ENCODE results near the gene NAP1L4. TPM values are rescaled to one million over a fixed set of nuclear protein-coding genes. Genes with fewer than 3 reads are reported as not detected.

Gene NAP1L4
- total and polyA plus RNA-seq, 2 of the 4 experiments (the other 2 are of a cell fraction): 71.5 to 80.7 TPM

GRCh38 chr11:2922655-2923054 lies 69.5 kb downstream of the NAP1L4 start:
- no CpG with 5 or more reads among the region's 3 CpGs for WGBS, 2 experiments (ENCODE audit: extremely low coverage in 2 of 2, insufficient read length in 1 of 2)
- Histone ChIP-seq H3K23ac (ENCODE audit: low read depth, low read length) (no peak overlapping the region), H2AK5ac (ENCODE audit: low read depth, low read length) (no peak overlapping the region), H4K91ac (ENCODE audit: insufficient read depth, low read depth, low read length) (no peak overlapping the region), H3K18ac (ENCODE audit: low read depth, low read length) (no peak overlapping the region), H2AFZ (replicated peaks; ENCODE audit: low read length, poor library complexity) (no peak overlapping the region), H2BK20ac (ENCODE audit: low read depth, low read length) (no peak overlapping the region), H3K4me1 (ENCODE audit: control insufficient read depth, insufficient read depth, low read length) (peaks cover 2% of the 10 kb centered on the region), H3K56ac (ENCODE audit: extremely low read depth, insufficient read depth, low read length) (no peak overlapping the region), H2BK5ac (ENCODE audit: low read depth, low read length, poor library complexity, severe bottlenecking) (no peak overlapping the region), H2AK9ac (replicated peaks; ENCODE audit: low read depth, low read length, poor library complexity) (no peak overlapping the region), H3K4me2 (ENCODE audit: low read depth, low read length) (no peak overlapping the region), H3K79me1 (ENCODE audit: low read depth in 1 of 2, low read length in 2 of 2) (peaks cover 3 to 22% of the 10 kb centered on the region in 2 experiments; a peak in 3 of 4 replicates), H4K5ac (ENCODE audit: low read depth, low read length) (no peak overlapping the region), H3K9ac (ENCODE audit: low read depth, low read length) (no peak overlapping the region), H3K36me3 (ENCODE audit: control insufficient read depth, insufficient read depth, low read length) (no peaks in the 10 kb centered on the region), H3K4me3 (ENCODE audit: insufficient read depth, low read depth, low read length) (no peak overlapping the region), H3K14ac (replicated peaks; ENCODE audit: low read depth, low read length) (no peak overlapping the region), H3K4ac (ENCODE audit: low read depth, low read length) (no peak overlapping the region), H3K27ac (ENCODE audit: insufficient read depth, low read length) (no peak overlapping the region), H2BK120ac (ENCODE audit: low read depth, low read length) (no peak overlapping the region), H2BK15ac (ENCODE audit: low read depth, low read length) (no peak overlapping the region), H3K9me3 (ENCODE audit: control insufficient read depth, insufficient read depth, low read length) (no peaks in the 10 kb centered on the region), H4K8ac (ENCODE audit: low read depth in 2 of 2, low read length in 2 of 2) (no peak overlapping the region), H3K9me1 (ENCODE audit: insufficient read depth, low read length) (peaks cover 12% of the 10 kb centered on the region), H4K20me1 (ENCODE audit: insufficient read depth, low read length) (peaks cover 13% of the 10 kb centered on the region), H3K27me3 (ENCODE audit: control insufficient read depth, insufficient read depth, low read length) (no peaks in the 10 kb centered on the region)
- no TSS peak for BruUV-seq (replicated peaks)
- dilution Hi-C loops (cut with HindIII; ENCODE audit: low sequenced_read_pairs, unreplicated experiment): no loop called here
- intact Hi-C loops (cut with micrococcal nuclease): no loop called here
- CTCF ChIA-PET: no interaction called here
- POLR2A ChIA-PET (ENCODE audit: unreplicated experiment): no interaction called here
- no peak for ATAC-seq (ENCODE audit: low read depth)
- DNase-seq: no peak
- TF ChIP-seq RCOR1 (IDR thresholded peaks at IDR 0.05; ENCODE audit: insufficient replicate concordance, low read length): no peak
- TF ChIP-seq BHLHE40 (IDR thresholded peaks at IDR 0.05; ENCODE audit: low read depth, low read length): no peak
- no peak for TF ChIP-seq RFX5 (IDR thresholded peaks at IDR 0.05; ENCODE audit: low read depth, low read length)
- TF ChIP-seq NFE2L2 (IDR thresholded peaks at IDR 0.05; ENCODE audit: low read depth, low read length): no peak
- TF ChIP-seq SMC3 (IDR thresholded peaks at IDR 0.05; ENCODE audit: low read depth, low read length): no peak
- no peak for TF ChIP-seq CHD1 (IDR thresholded peaks at IDR 0.05; ENCODE audit: low read depth, low read length)
- no peak for TF ChIP-seq FOS (IDR thresholded peaks at IDR 0.05; ENCODE audit: low read depth, low read length)
- no peak for TF ChIP-seq MAFK (IDR thresholded peaks at IDR 0.05; ENCODE audit: low read depth, low read length)
- no peak for TF ChIP-seq POLR2A (IDR thresholded peaks at IDR 0.05; ENCODE audit: low read depth, low read length)
- no peak for TF ChIP-seq USF2 (IDR thresholded peaks at IDR 0.05; ENCODE audit: low read depth, low read length)
- TF ChIP-seq MXI1 (IDR thresholded peaks at IDR 0.05; ENCODE audit: borderline replicate concordance, low read depth, low read length): no peak
- TF ChIP-seq ELK1 (IDR thresholded peaks at IDR 0.05; ENCODE audit: borderline replicate concordance, low read depth, low read length): no peak
- no peak for TF ChIP-seq RAD21 (IDR thresholded peaks at IDR 0.05; ENCODE audit: low read length)
- in situ Hi-C loops (cut with MboI; ENCODE audit: low sequenced_read_pairs): no loop called here

Measured in IMR-90 (cell line).